IMR-90 (cell line): Measurements from ENCODE around the gene CECR2. TPM values are rescaled to one million over a fixed set of nuclear protein-coding genes. Genes with fewer than 3 reads are reported as not detected.
A peak's percentile ranks its signal among the peaks of the same experiment; 100 is the strongest.

ENCODE experiments used
- ATAC-seq: fragments of 200-7000 bp; cut with Tn5 transposase; 2 replicates; pipeline ENCODE4 v1.9.1; 2020; ENCODE audit warnings: low read depth, mild to moderate bottlenecking, moderate library complexity
- BruUV-seq: library from RNA; stranded (reverse); fragments of 400-500 nt; replicated peaks from 2 replicates; lab custom pipeline; 2021; lab: Mats Ljungman, UMichigan
- CTCF ChIA-PET: fragments of 300-600 bp; formaldehyde crosslinking; extraction: SDS; loops from one replicate; lab custom pipeline; 2021; ENCODE audit warnings: antibody characterized with exemption; lab: Yijun Ruan, JAX
- POLR2A ChIA-PET: fragments of 300-600 bp; sonication (Branson Sonifier 250); formaldehyde crosslinking; loops from one replicate; lab custom pipeline; 2022; ENCODE audit warnings: antibody characterized with exemption; ENCODE audit not compliant: unreplicated experiment; lab: Charles Lee
- DNase-seq: peaks from one replicate; pipeline ENCODE4 v3.0.0; 2013
- H2AFZ ChIP-seq: replicated peaks from 2 replicates; pipeline ENCODE3; 2013; ENCODE audit warnings: low read length, mild to moderate bottlenecking; ENCODE audit not compliant: poor library complexity
- H2AK5ac ChIP-seq: 2 replicates; pipeline ENCODE4 v1.6.1; 2013; ENCODE audit warnings: low read depth, low read length, inconsistent platforms
- H2AK9ac ChIP-seq: replicated peaks from 2 replicates; pipeline ENCODE3; 2013; ENCODE audit warnings: mild to moderate bottlenecking, low read depth, low read length, moderate library complexity; ENCODE audit not compliant: poor library complexity
- H2BK120ac ChIP-seq: 2 replicates; pipeline ENCODE4 v1.6.1; 2013; ENCODE audit warnings: low read depth, low read length, inconsistent platforms
- H2BK15ac ChIP-seq: 3 replicates; pipeline ENCODE4 v1.6.1; 2013; ENCODE audit warnings: low read depth, low read length, inconsistent platforms
- H2BK20ac ChIP-seq: 2 replicates; pipeline ENCODE4 v1.6.1; 2013; ENCODE audit warnings: low read depth, mild to moderate bottlenecking, inconsistent platforms, low read length, moderate library complexity
- H2BK5ac ChIP-seq: 2 replicates; pipeline ENCODE4 v1.6.1; 2013; ENCODE audit warnings: mild to moderate bottlenecking, low read depth, low read length, inconsistent platforms; ENCODE audit not compliant: poor library complexity, severe bottlenecking
- H3K14ac ChIP-seq: replicated peaks from 2 replicates; pipeline ENCODE4 v1.6.1; 2013; ENCODE audit warnings: low read depth, low read length, inconsistent platforms
- H3K18ac ChIP-seq: 2 replicates; pipeline ENCODE4 v1.6.1; 2013; ENCODE audit warnings: low read depth, low read length, control low read depth
- H3K23ac ChIP-seq: 2 replicates; pipeline ENCODE4 v1.6.1; 2013; ENCODE audit warnings: low read depth, low read length, inconsistent platforms
- H3K27ac ChIP-seq: 2 replicates; pipeline ENCODE4 v1.5.1; 2013; ENCODE audit warnings: mild to moderate bottlenecking, control low read depth, low read length; ENCODE audit not compliant: insufficient read depth
- H3K27me3 ChIP-seq: 2 replicates; pipeline ENCODE4 v1.6.1; 2013; ENCODE audit warnings: low read length; ENCODE audit not compliant: control insufficient read depth, insufficient read depth
- H3K36me3 ChIP-seq: 2 replicates; pipeline ENCODE4 v1.6.1; 2013; ENCODE audit warnings: low read length, mixed read lengths; ENCODE audit not compliant: control insufficient read depth, insufficient read depth
- H3K4ac ChIP-seq: 2 replicates; pipeline ENCODE4 v1.6.1; 2013; ENCODE audit warnings: low read depth, low read length, inconsistent platforms
- H3K4me1 ChIP-seq: 2 replicates; pipeline ENCODE4 v1.6.1; 2013; ENCODE audit warnings: low read length, mixed read lengths; ENCODE audit not compliant: control insufficient read depth, insufficient read depth
- H3K4me2 ChIP-seq: 2 replicates; pipeline ENCODE4 v1.6.1; 2013; ENCODE audit warnings: low read depth, mild to moderate bottlenecking, control low read depth, low read length, moderate library complexity
- H3K4me3 ChIP-seq: 2 replicates; pipeline ENCODE4 v1.5.1; 2013; ENCODE audit warnings: low read depth, mild to moderate bottlenecking, control low read depth, low read length, moderate library complexity; ENCODE audit not compliant: insufficient read depth
- H3K56ac ChIP-seq: 2 replicates; pipeline ENCODE4 v1.6.1; 2013; ENCODE audit warnings: low read length, inconsistent platforms; ENCODE audit not compliant: insufficient read depth; ENCODE audit errors: extremely low read depth
- H3K79me1 ChIP-seq, 2 experiments: 2 replicates each; pipeline ENCODE4 v1.6.1; 2013; ENCODE audit warnings: low read length in 2 of 2, inconsistent platforms in 1 of 2, low read depth in 1 of 2
- H3K9ac ChIP-seq: 2 replicates; pipeline ENCODE4 v1.6.1; 2013; ENCODE audit warnings: low read depth, low read length, control low read depth
- H3K9me1 ChIP-seq: 2 replicates; pipeline ENCODE4 v1.6.1; 2013; ENCODE audit warnings: low read length, inconsistent platforms; ENCODE audit not compliant: insufficient read depth
- H3K9me3 ChIP-seq: 2 replicates; pipeline ENCODE4 v1.6.1; 2013; ENCODE audit warnings: low read length; ENCODE audit not compliant: control insufficient read depth, insufficient read depth
- H4K20me1 ChIP-seq: 2 replicates; pipeline ENCODE4 v1.6.1; 2013; ENCODE audit warnings: low read length, inconsistent platforms; ENCODE audit not compliant: insufficient read depth
- H4K5ac ChIP-seq: 2 replicates; pipeline ENCODE4 v1.6.1; 2013; ENCODE audit warnings: mild to moderate bottlenecking, low read depth, low read length, control low read depth
- H4K8ac ChIP-seq, 2 experiments: 2 replicates each; pipeline ENCODE4 v1.6.1; 2013; ENCODE audit warnings: low read depth in 2 of 2, low read length in 2 of 2, control low read depth in 1 of 2, inconsistent platforms in 1 of 2
- H4K91ac ChIP-seq: 2 replicates; pipeline ENCODE4 v1.6.1; 2013; ENCODE audit warnings: low read depth, low read length, inconsistent platforms; ENCODE audit not compliant: insufficient read depth
- POLR2A ChIP-seq: IDR thresholded peaks from 2 replicates; pipeline ENCODE4 v1.6.1; 2012; ENCODE audit warnings: mild to moderate bottlenecking, low read depth, low read length
- RFX5 ChIP-seq: IDR thresholded peaks from 2 replicates; pipeline ENCODE4 v1.8.0; 2012; ENCODE audit warnings: low read depth, mild to moderate bottlenecking, low read length, moderate library complexity
- WGBS, 2 experiments: methylation state at CpG; one replicate each; pipeline versions ENCODE4 v1.1.5 to v1.1.7; 2013; ENCODE audit warnings: missing lambda C conversion rate in 2 of 2; ENCODE audit not compliant: insufficient read length in 1 of 2; ENCODE audit errors: extremely low coverage in 2 of 2; 5-methylcytosine and 5-hydroxymethylcytosine counted together
- dilution Hi-C: fragments of 300-500 bp; cut with HindIII; formaldehyde crosslinking; loops from one replicate; pipeline ENCODE4 v1.14.3; 2018; ENCODE audit warnings: low sequenced_read_pairs; ENCODE audit not compliant: unreplicated experiment
- in situ Hi-C: fragments of 300-500 bp; cut with MboI; formaldehyde crosslinking; loops from 3 replicates; pipeline ENCODE4 v1.14.3; 2019; ENCODE audit warnings: low sequenced_read_pairs, inconsistent platforms, mixed read lengths
- intact Hi-C: fragments of 100-400 bp; cut with micrococcal nuclease; formaldehyde crosslinking; loops from 2 replicates; pipeline ENCODE4 v1.10.0; 2022
- polyA plus RNA-seq, 3 experiments: library from polyadenylated mRNA; depleted of rRNA; stranded (reverse); fragments of >200 nt; gene quantifications; 2 replicates each; pipeline ENCODE4 v1.2.3, GENCODE V29; 2012; ENCODE audit warnings: low replicate concordance in 1 of 3
- total RNA-seq: library from RNA; depleted of rRNA; stranded (reverse); fragments of >200 nt; gene quantifications from 2 replicates; pipeline ENCODE4 v1.2.3, GENCODE V29; 2012

CECR2 gene
- total and polyA plus RNA-seq, 2 of the 4 experiments (the other 2 are of a cell fraction): under 0.01 TPM; not detected in 1

- no peaks in the 10 kb centered on the region for H3K4me1 ChIP-seq
- in situ Hi-C loops (no loop called here), intact Hi-C loops (no loop called here), dilution Hi-C loops (no loop called here)
- H2BK5ac ChIP-seq: no peak overlapping the region
- no peaks in the 10 kb centered on the region for H4K20me1 ChIP-seq
- H3K14ac ChIP-seq: no peak overlapping the region
- H3K36me3 ChIP-seq: no peaks in the 10 kb centered on the region
- H3K27ac ChIP-seq: no peak overlapping the region
- H2BK15ac ChIP-seq: no peak overlapping the region
- TF ChIP-seq RFX5 (no peak), POLR2A (no peak)
- ATAC-seq (peak; percentile 32), DNase-seq (no peak)
- POLR2A ChIA-PET: no interaction called here
- H2AFZ ChIP-seq: peak overlapping the region; percentile 63
- no peak overlapping the region for H4K91ac ChIP-seq
- no peaks in the 10 kb centered on the region for H3K9me1 ChIP-seq
- H3K27me3 ChIP-seq: peaks cover 3% of the 10 kb centered on the region
- no peak overlapping the region for H4K5ac ChIP-seq
- H4K8ac ChIP-seq: no peak overlapping the region
- no peak overlapping the region for H3K9ac ChIP-seq
- H3K4ac ChIP-seq: no peak overlapping the region
- no CpG with 5 or more reads among the region's 14 CpGs for WGBS, 2 experiments
- H3K18ac ChIP-seq: no peak overlapping the region
- no peak overlapping the region for H3K56ac ChIP-seq
- no peak overlapping the region for H3K4me3 ChIP-seq
- BruUV-seq: no TSS peak
- H2BK20ac ChIP-seq: no peak overlapping the region
- no peak overlapping the region for H2AK9ac ChIP-seq
- CTCF ChIA-PET: no interaction called here
- peak overlapping the region; percentile 31; the same call in 1 of the 2 replicates for H3K4me2 ChIP-seq
- no peak overlapping the region for H3K23ac ChIP-seq
- no peaks in the 10 kb centered on the region for H3K79me1 ChIP-seq
- H2BK120ac ChIP-seq: no peak overlapping the region
- no peaks in the 10 kb centered on the region for H3K9me3 ChIP-seq
- H2AK5ac ChIP-seq: no peak overlapping the region
Measured at GRCh38 chr22:17477391-17477833, 108.2 kb downstream of the CECR2 start.
